Measurements from ENCODE around the gene TFCP2L1.

The TFCP2L1 gene

GRCh38 chr2:121294881-121295840, 10.2 kb upstream of the TFCP2L1 start:
- no peak overlapping the region for H3K4me3 ChIP-seq (ENCODE audit: low read depth, low read length)
- TF ChIP-seq CTCF (IDR thresholded peaks at IDR 0.05; ENCODE audit: low read depth, low read length), result no peak

GRCh38 chr2:121293450-121294325, 8.7 kb upstream of the TFCP2L1 start:
- TF ChIP-seq CTCF (IDR thresholded peaks at IDR 0.05; ENCODE audit: low read depth, low read length), result no peak
- no peak overlapping the region for H3K4me3 ChIP-seq (ENCODE audit: low read depth, low read length)

GRCh38 chr2:121291251-121291580, 6.2 kb upstream of the TFCP2L1 start:
- no peak for TF ChIP-seq CTCF (IDR thresholded peaks at IDR 0.05; ENCODE audit: low read depth, low read length)
- H3K4me3 ChIP-seq (ENCODE audit: low read depth, low read length), result no peak overlapping the region

GRCh38 chr2:121289271-121289670, 4.3 kb upstream of the TFCP2L1 start:
- H3K4me3 ChIP-seq (ENCODE audit: low read depth, low read length), result no peak overlapping the region
- TF ChIP-seq CTCF (IDR thresholded peaks at IDR 0.05; ENCODE audit: low read depth, low read length), result no peak

GRCh38 chr2:121288454-121289231, 3.6 kb upstream of the TFCP2L1 start:
- no peak for TF ChIP-seq CTCF (IDR thresholded peaks at IDR 0.05; ENCODE audit: low read depth, low read length)

GRCh38 chr2:121287956-121288355, 3.0 kb upstream of the TFCP2L1 start:
- no peak for TF ChIP-seq CTCF (IDR thresholded peaks at IDR 0.05; ENCODE audit: low read depth, low read length)
- H3K4me3 ChIP-seq (ENCODE audit: low read depth, low read length), result no peak overlapping the region

More at GRCh38 chr2:121288454-121289231, 3.6 kb upstream of the TFCP2L1 start:
- H3K4me3 ChIP-seq (ENCODE audit: low read depth, low read length), result no peak overlapping the region
